GM21360 (cell line): ENCODE results near the gene FAM161B.

Experiments used
- ATAC-seq: cut with Tn5 transposase; IDR thresholded peaks from one replicate; pipeline ENCODE4 v1.9.1; 2021; ENCODE audit warnings: mild to moderate bottlenecking, moderate library complexity; ENCODE audit not compliant: unreplicated experiment

The FAM161B gene

DNA sequence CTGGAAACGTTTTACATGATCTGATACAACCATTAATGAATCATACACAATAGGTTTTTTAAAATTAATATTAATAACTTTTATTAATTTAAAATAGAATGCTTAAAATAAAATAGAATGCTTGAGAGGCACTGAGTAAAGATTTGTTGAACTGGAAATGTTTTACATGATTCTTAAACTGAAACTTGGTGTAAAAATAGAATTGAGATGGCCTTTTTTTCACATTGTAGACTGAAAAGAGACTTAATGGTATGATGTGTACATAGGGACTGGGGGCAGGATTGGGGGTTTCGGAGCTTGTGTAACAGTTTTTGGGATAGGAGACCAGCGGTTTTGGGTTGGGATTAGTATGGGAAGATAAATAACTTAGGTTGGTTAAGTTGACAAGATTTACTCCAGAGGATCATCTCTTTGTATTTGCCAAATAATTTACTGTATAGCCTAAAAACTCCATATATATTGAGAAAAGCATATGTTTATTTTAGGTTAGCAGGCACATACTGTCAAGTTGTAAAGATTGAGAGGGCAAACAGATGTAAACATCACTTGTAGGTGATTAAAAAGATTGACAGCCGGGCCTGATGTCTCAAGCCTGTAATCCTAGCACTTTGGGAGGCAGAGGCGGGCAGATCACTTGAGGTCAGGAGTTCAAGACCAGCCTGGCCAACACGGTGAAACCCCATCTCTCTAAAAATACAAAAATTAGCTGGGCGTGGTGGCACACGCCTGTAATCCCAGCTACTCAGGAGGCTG, 65.3 kb downstream of the FAM161B start:
- ATAC-seq, result no peak
